GM12878 (cell line): ENCODE measurements around the gene TP53BP1. TPM values are rescaled to one million over a fixed set of nuclear protein-coding genes. Genes with fewer than 3 reads are reported as not detected.

Experiments used
- ATAC-seq: fragments of 200-7000 bp; cut with Tn5 transposase; 3 replicates; pipeline ENCODE4 v1.9.1; 2020; ENCODE audit warnings: mild to moderate bottlenecking, moderate library complexity
- BruUV-seq: library from RNA; stranded (reverse); fragments of 400-500 nt; replicated peaks from 2 replicates; lab custom pipeline; 2021; lab: Mats Ljungman, UMichigan
- CTCF ChIA-PET: fragments of 300-600 bp; sonication (Branson Sonifier 250); formaldehyde crosslinking; extraction: SDS; loops from one replicate; lab custom pipeline; 2021; ENCODE audit warnings: inconsistent platforms; lab: Yijun Ruan, JAX
- POLR2A ChIA-PET: fragments of 350-600 bp; formaldehyde crosslinking; extraction: SDS; loops from one replicate; lab custom pipeline; 2021; ENCODE audit warnings: inconsistent platforms; lab: Charles Lee
- RAD21 ChIA-PET: fragments of 300-600 bp; sonication (Branson Sonifier 250); formaldehyde crosslinking; loops from one replicate; lab custom pipeline; 2023; ENCODE audit warnings: antibody characterized with exemption; ENCODE audit not compliant: unreplicated experiment; lab: Charles Lee
- SMC1A ChIA-PET: fragments of 300-600 bp; sonication (Branson Sonifier 250); formaldehyde crosslinking; loops from one replicate; lab custom pipeline; 2023; ENCODE audit not compliant: unreplicated experiment, uncharacterized antibody; lab: Charles Lee
- DNase-seq: peaks from one replicate; pipeline ENCODE4 v3.0.0-alpha.2; 2011; ENCODE audit warnings: low read depth, low spot score
- FAIRE-seq: peaks from 3 replicates; lab custom pipeline; 2011; peaks lifted over from hg19 to GRCh38; lab: Jason Lieb, UNC
- H2AFZ ChIP-seq: 2 replicates; pipeline ENCODE4 v1.6.0; 2011; ENCODE audit warnings: low read depth, low read length, control low read depth; ENCODE audit not compliant: control insufficient read depth
- H3K27ac ChIP-seq: 2 replicates; pipeline ENCODE4 v1.5.1; 2011; ENCODE audit warnings: control low read depth; ENCODE audit not compliant: control insufficient read depth, insufficient read depth
- H3K27me3 ChIP-seq, 2 experiments: replicated peaks in 1 of 2; 2 replicates each; pipeline versions ENCODE4 v1.6.0 to v1.6.1; 2011; ENCODE audit warnings: low read length in 1 of 2; ENCODE audit not compliant: control insufficient read depth in 2 of 2, insufficient read depth in 2 of 2
- H3K36me3 ChIP-seq, 2 experiments: 2 replicates each; pipeline ENCODE4 v1.5.1; 2011; ENCODE audit warnings: low read length in 1 of 2; ENCODE audit not compliant: control insufficient read depth in 2 of 2, insufficient read depth in 2 of 2
- H3K4me1 ChIP-seq: 2 replicates; pipeline ENCODE4 v1.6.1; 2011; ENCODE audit warnings: mild to moderate bottlenecking, low read length, moderate library complexity, mixed read lengths; ENCODE audit not compliant: control insufficient read depth, insufficient read depth
- H3K4me2 ChIP-seq: 2 replicates; pipeline ENCODE4 v1.6.0; 2011; ENCODE audit warnings: control low read depth; ENCODE audit not compliant: control insufficient read depth, insufficient read depth
- H3K4me3 ChIP-seq: fragments of 200-600 bp; sonication (generic); 2 replicates; pipeline ENCODE4 v1.5.1; 2016
- H3K79me2 ChIP-seq: 2 replicates; pipeline ENCODE4 v1.6.0; 2011; ENCODE audit warnings: low read length; ENCODE audit not compliant: control insufficient read depth, insufficient read depth
- H3K9ac ChIP-seq: 2 replicates; pipeline ENCODE4 v1.8.0; 2011; ENCODE audit warnings: low read length, control low read depth, mixed read lengths; ENCODE audit not compliant: control insufficient read depth, insufficient read depth
- H3K9me3 ChIP-seq: replicated peaks from 3 replicates; pipeline ENCODE4 v1.5.1; 2011; ENCODE audit warnings: mild to moderate bottlenecking, low read length; ENCODE audit not compliant: control insufficient read depth, insufficient read depth
- H4K20me1 ChIP-seq: 2 replicates; pipeline ENCODE4 v1.6.0; 2011; ENCODE audit not compliant: control insufficient read depth, insufficient read depth
- BCL3 ChIP-seq: IDR thresholded peaks from 2 replicates; pipeline ENCODE4 v1.6.1; 2011; ENCODE audit warnings: borderline replicate concordance, low read depth, mild to moderate bottlenecking, moderate library complexity, low read length; ENCODE audit not compliant: insufficient read depth, poor library complexity, severe bottlenecking
- CHD4 ChIP-seq: fragments of 200-600 bp; sonication (generic); IDR thresholded peaks from 2 replicates; pipeline ENCODE4 v1.6.1; 2016; ENCODE audit warnings: mild to moderate bottlenecking
- IRF5 ChIP-seq: fragments of 450-650 bp; IDR thresholded peaks from 2 replicates; pipeline ENCODE4 v1.6.1; 2017; ENCODE audit warnings: borderline replicate concordance
- NFIC ChIP-seq: IDR thresholded peaks from 2 replicates; pipeline ENCODE4 v1.6.1; 2012; ENCODE audit warnings: low read depth, mild to moderate bottlenecking, inconsistent platforms, low read length, moderate library complexity
- NKRF ChIP-seq: fragments of 450-650 bp; conservative IDR thresholded peaks from 2 replicates; pipeline ENCODE4 v1.6.1; 2017; ENCODE audit warnings: mild to moderate bottlenecking, moderate library complexity
- RAD51 ChIP-seq: fragments of 450-650 bp; IDR thresholded peaks from 2 replicates; pipeline ENCODE4 v1.6.1; 2016; ENCODE audit warnings: moderate library complexity, mild to moderate bottlenecking, inconsistent platforms
- RB1 ChIP-seq: fragments of 450-650 bp; formaldehyde crosslinking; IDR thresholded peaks from 2 replicates; pipeline ENCODE4 v1.6.1; 2017; ENCODE audit warnings: mild to moderate bottlenecking, borderline replicate concordance
- RCOR1 ChIP-seq: conservative IDR thresholded peaks from 2 replicates; pipeline ENCODE4 v1.6.1; 2012; ENCODE audit warnings: low read depth, low read length, improper control_type of control experiment
- SMAD5 ChIP-seq: IDR thresholded peaks from 2 replicates; pipeline ENCODE4 v1.6.1; 2016; ENCODE audit warnings: antibody characterized with exemption, low read depth
- ZBED1 ChIP-seq: IDR thresholded peaks from 2 replicates; pipeline ENCODE4 v1.6.1; 2016; ENCODE audit warnings: borderline replicate concordance
- WGBS: methylation state at CpG from one replicate; pipeline ENCODE4 v1.1.6; 2016; ENCODE audit warnings: low lambda C conversion rate; ENCODE audit not compliant: insufficient replicate concordance, insufficient coverage; ENCODE audit errors: missing lambda C conversion rate; 5-methylcytosine and 5-hydroxymethylcytosine counted together
- in situ Hi-C: fragments of 300-500 bp; cut with MboI; formaldehyde crosslinking; loops from 9 replicates; pipeline ENCODE4 v1.14.3; 2018; ENCODE audit warnings: mixed read lengths
- intact Hi-C: fragments of 100-400 bp; cut with micrococcal nuclease; formaldehyde crosslinking; loops from one replicate; pipeline ENCODE4 v1.14.2; 2022; ENCODE audit not compliant: unreplicated experiment
- polyA plus RNA-seq, 11 experiments: library from polyadenylated mRNA; depleted of rRNA in 4 of 11; unstranded in 6 of 11; stranded (reverse) in 5 of 11; fragments of >200 nt; fragmentation: Nextera tagmentation in 4 of 11; fragmentation: Illumina TruSeq in 1 of 11; extraction: Ambion mirVana in 4 of 11; extraction: Trizol in 1 of 11; gene quantifications; 1 replicate in 1 of 11; 2 replicates in 10 of 11; pipeline versions ENCODE4 v1.2.1 to v1.2.3, GENCODE V29; 2011 to 2016; ENCODE audit warnings: inconsistent platforms in 2 of 11, missing spikeins in 2 of 11, low read depth in 1 of 11
- total RNA-seq, 4 experiments: library from RNA; depleted of rRNA in 3 of 4; stranded (reverse); fragments of >200 nt in 3 of 4; fragmentation: Illumina TruSeq in 1 of 4; extraction: Trizol in 1 of 4; gene quantifications; 2 replicates each; pipeline versions ENCODE4 v1.2.1 to v1.2.3, GENCODE V29; 2013 to 2021
- TF ChIP-seq, protein P1 (sequence below): IDR thresholded peaks from 2 replicates; pipeline ENCODE4 v1.6.1; 2012; ENCODE audit warnings: low read length, inconsistent platforms
- TF ChIP-seq, protein P2 (sequence below): fragments of 450-650 bp; IDR thresholded peaks from 2 replicates; pipeline ENCODE4 v1.6.1; 2017; ENCODE audit warnings: mild to moderate bottlenecking, moderate library complexity

Gene TP53BP1
- total and polyA plus RNA-seq, 10 of the 15 experiments (the other 5 are each of a cell fraction or from before 2014, with no cell fraction given), result 6.2 to 50.2 (median 19.3) TPM

- Histone ChIP-seq H3K27ac (no peak overlapping the region), H3K27me3 (no peaks in the 10 kb centered on the region), H3K4me2 (0 out of 2 replicates have a peak overlapping the region, but pooled peaks have one; percentile 23), H3K36me3 (peaks cover 0 to 13% of the 10 kb centered on the region in 2 experiments; a peak in 3 of 4 replicates), H2AFZ (no peak overlapping the region), H3K79me2 (no peaks in the 10 kb centered on the region), H3K4me1 (peaks cover 7% of the 10 kb centered on the region; the same call in 1 of the 2 replicates), H3K4me3 (no peak overlapping the region), H3K9me3 (no peaks in the 10 kb centered on the region), H4K20me1 (no peaks in the 10 kb centered on the region), H3K9ac (no peak overlapping the region)
- ATAC-seq, result peak; percentile 95
- intact Hi-C loops, result loop anchor here (5.0 kb wide), 1 partner anchor 72 kb away; no protein-coding TSS in a partner anchor
- ChIA-PET CTCF (interaction anchor here (0.6 to 3.4 kb wide), 11 partner anchors 14 to 883 kb away, joined by 3 to 42 read pairs (median 4); partner anchors contain the start of gene TP53BP1), RAD21 (interaction anchor here (1.0 to 2.7 kb wide), 4 partner anchors 12 to 74 kb away, joined by 3 to 29 read pairs (median 7); no protein-coding TSS in a partner anchor), SMC1A (interaction anchor here (0.9 to 2.8 kb wide), 5 partner anchors 12 to 312 kb away, joined by 3 to 17 read pairs (median 4); no protein-coding TSS in a partner anchor), POLR2A (interaction anchor here (0.5 kb wide), 1 partner anchor 417 kb away, joined by 11 read pairs; no protein-coding TSS in a partner anchor)
- BruUV-seq, result no TSS peak
- in situ Hi-C loops, result no loop called here
- no peak for FAIRE-seq
- DNase-seq, result peak; percentile 12
- WGBS, result 53% methylated on average over 4 of the region's 4 CpGs
- no peak for TF ChIP-seq CHD4
- no peak for TF ChIP-seq IRF5
- no peak for TF ChIP-seq NKRF
- TF ChIP-seq, protein P1, sequence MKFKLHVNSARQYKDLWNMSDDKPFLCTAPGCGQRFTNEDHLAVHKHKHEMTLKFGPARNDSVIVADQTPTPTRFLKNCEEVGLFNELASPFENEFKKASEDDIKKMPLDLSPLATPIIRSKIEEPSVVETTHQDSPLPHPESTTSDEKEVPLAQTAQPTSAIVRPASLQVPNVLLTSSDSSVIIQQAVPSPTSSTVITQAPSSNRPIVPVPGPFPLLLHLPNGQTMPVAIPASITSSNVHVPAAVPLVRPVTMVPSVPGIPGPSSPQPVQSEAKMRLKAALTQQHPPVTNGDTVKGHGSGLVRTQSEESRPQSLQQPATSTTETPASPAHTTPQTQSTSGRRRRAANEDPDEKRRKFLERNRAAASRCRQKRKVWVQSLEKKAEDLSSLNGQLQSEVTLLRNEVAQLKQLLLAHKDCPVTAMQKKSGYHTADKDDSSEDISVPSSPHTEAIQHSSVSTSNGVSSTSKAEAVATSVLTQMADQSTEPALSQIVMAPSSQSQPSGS, result peak; percentile 44
- no peak for TF ChIP-seq ZBED1
- TF ChIP-seq BCL3, result no peak
- TF ChIP-seq RAD51, result no peak
- TF ChIP-seq, protein P2, sequence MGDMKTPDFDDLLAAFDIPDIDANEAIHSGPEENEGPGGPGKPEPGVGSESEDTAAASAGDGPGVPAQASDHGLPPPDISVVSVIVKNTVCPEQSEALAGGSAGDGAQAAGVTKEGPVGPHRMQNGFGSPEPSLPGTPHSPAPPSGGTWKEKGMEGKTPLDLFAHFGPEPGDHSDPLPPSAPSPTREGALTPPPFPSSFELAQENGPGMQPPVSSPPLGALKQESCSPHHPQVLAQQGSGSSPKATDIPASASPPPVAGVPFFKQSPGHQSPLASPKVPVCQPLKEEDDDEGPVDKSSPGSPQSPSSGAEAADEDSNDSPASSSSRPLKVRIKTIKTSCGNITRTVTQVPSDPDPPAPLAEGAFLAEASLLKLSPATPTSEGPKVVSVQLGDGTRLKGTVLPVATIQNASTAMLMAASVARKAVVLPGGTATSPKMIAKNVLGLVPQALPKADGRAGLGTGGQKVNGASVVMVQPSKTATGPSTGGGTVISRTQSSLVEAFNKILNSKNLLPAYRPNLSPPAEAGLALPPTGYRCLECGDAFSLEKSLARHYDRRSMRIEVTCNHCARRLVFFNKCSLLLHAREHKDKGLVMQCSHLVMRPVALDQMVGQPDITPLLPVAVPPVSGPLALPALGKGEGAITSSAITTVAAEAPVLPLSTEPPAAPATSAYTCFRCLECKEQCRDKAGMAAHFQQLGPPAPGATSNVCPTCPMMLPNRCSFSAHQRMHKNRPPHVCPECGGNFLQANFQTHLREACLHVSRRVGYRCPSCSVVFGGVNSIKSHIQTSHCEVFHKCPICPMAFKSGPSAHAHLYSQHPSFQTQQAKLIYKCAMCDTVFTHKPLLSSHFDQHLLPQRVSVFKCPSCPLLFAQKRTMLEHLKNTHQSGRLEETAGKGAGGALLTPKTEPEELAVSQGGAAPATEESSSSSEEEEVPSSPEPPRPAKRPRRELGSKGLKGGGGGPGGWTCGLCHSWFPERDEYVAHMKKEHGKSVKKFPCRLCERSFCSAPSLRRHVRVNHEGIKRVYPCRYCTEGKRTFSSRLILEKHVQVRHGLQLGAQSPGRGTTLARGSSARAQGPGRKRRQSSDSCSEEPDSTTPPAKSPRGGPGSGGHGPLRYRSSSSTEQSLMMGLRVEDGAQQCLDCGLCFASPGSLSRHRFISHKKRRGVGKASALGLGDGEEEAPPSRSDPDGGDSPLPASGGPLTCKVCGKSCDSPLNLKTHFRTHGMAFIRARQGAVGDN, result no peak
- no peak for TF ChIP-seq NFIC
- TF ChIP-seq SMAD5, result no peak
- no peak for TF ChIP-seq RCOR1
- no peak for TF ChIP-seq RB1
Measured at GRCh38 chr15:43440721-43441281, 52.2 kb downstream of the TP53BP1 start.
